ENCODE measurements around the gene SHPK.

SHPK gene

DNA sequence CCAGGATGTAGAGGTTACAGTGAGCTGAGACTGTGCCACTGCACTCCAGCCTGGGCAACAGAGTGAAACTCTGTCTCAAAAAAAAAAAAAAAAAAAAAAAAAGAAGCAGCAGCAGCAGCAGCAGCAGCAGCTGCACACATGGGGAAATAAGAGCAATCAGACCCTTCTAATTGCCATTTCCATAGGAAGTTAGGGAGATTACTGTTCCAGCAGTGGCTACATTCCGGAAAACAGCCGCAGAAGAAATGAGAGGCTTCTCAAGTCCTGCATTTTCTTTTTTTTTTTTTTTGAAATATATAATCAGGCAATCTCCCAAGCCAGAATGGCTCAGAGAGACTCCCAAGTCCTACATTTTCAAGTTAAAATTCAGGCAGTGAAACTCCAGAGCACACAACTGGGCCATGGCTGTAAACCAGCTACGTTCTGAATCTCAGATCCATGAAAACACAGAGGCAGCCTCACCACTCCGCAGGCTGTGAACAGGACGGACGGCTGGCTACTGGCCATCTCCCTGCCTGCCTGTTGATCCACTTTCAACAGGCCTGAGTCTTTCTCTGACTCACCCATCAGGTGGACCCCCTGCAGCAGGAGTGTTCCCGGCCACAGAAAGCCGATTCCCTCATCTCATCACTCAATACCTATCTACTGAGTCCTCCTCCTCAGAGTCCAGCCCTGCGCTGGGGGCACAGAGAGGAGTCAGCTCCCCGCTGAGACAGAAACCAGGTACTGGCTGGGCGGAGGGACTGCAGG, 41.8 kb downstream of the SHPK start:
- peak; percentile 80 for ATAC-seq
- TF ChIP-seq, protein P1, sequence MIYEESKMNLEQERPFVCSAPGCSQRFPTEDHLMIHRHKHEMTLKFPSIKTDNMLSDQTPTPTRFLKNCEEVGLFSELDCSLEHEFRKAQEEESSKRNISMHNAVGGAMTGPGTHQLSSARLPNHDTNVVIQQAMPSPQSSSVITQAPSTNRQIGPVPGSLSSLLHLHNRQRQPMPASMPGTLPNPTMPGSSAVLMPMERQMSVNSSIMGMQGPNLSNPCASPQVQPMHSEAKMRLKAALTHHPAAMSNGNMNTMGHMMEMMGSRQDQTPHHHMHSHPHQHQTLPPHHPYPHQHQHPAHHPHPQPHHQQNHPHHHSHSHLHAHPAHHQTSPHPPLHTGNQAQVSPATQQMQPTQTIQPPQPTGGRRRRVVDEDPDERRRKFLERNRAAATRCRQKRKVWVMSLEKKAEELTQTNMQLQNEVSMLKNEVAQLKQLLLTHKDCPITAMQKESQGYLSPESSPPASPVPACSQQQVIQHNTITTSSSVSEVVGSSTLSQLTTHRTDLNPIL (CRISPR knock-in tag; IDR thresholded peaks at IDR 0.05; ENCODE audit: low read depth), result no peak
- TF ChIP-seq, protein P2, sequence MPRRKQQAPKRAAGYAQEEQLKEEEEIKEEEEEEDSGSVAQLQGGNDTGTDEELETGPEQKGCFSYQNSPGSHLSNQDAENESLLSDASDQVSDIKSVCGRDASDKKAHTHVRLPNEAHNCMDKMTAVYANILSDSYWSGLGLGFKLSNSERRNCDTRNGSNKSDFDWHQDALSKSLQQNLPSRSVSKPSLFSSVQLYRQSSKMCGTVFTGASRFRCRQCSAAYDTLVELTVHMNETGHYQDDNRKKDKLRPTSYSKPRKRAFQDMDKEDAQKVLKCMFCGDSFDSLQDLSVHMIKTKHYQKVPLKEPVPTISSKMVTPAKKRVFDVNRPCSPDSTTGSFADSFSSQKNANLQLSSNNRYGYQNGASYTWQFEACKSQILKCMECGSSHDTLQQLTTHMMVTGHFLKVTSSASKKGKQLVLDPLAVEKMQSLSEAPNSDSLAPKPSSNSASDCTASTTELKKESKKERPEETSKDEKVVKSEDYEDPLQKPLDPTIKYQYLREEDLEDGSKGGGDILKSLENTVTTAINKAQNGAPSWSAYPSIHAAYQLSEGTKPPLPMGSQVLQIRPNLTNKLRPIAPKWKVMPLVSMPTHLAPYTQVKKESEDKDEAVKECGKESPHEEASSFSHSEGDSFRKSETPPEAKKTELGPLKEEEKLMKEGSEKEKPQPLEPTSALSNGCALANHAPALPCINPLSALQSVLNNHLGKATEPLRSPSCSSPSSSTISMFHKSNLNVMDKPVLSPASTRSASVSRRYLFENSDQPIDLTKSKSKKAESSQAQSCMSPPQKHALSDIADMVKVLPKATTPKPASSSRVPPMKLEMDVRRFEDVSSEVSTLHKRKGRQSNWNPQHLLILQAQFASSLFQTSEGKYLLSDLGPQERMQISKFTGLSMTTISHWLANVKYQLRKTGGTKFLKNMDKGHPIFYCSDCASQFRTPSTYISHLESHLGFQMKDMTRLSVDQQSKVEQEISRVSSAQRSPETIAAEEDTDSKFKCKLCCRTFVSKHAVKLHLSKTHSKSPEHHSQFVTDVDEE (CRISPR knock-in tag; IDR thresholded peaks at IDR 0.05), result no peak
- no peak for TF ChIP-seq GLIS3 (CRISPR knock-in tag; IDR thresholded peaks at IDR 0.05)
- TF ChIP-seq, protein P3, sequence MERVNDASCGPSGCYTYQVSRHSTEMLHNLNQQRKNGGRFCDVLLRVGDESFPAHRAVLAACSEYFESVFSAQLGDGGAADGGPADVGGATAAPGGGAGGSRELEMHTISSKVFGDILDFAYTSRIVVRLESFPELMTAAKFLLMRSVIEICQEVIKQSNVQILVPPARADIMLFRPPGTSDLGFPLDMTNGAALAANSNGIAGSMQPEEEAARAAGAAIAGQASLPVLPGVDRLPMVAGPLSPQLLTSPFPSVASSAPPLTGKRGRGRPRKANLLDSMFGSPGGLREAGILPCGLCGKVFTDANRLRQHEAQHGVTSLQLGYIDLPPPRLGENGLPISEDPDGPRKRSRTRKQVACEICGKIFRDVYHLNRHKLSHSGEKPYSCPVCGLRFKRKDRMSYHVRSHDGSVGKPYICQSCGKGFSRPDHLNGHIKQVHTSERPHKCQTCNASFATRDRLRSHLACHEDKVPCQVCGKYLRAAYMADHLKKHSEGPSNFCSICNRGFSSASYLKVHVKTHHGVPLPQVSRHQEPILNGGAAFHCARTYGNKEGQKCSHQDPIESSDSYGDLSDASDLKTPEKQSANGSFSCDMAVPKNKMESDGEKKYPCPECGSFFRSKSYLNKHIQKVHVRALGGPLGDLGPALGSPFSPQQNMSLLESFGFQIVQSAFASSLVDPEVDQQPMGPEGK (CRISPR knock-in tag; IDR thresholded peaks at IDR 0.05; ENCODE audit: borderline replicate concordance), result no peak
- TF ChIP-seq, protein P4, sequence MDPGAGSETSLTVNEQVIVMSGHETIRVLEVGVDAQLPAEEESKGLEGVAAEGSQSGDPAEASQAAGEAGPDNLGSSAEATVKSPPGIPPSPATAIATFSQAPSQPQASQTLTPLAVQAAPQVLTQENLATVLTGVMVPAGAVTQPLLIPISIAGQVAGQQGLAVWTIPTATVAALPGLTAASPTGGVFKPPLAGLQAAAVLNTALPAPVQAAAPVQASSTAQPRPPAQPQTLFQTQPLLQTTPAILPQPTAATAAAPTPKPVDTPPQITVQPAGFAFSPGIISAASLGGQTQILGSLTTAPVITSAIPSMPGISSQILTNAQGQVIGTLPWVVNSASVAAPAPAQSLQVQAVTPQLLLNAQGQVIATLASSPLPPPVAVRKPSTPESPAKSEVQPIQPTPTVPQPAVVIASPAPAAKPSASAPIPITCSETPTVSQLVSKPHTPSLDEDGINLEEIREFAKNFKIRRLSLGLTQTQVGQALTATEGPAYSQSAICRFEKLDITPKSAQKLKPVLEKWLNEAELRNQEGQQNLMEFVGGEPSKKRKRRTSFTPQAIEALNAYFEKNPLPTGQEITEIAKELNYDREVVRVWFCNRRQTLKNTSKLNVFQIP (CRISPR knock-in tag; IDR thresholded peaks at IDR 0.05; ENCODE audit: borderline replicate concordance, low read depth), result no peak
- TF ChIP-seq ZNF8 (CRISPR knock-in tag; IDR thresholded peaks at IDR 0.05), result no peak
- TF ChIP-seq ZC3H10 (CRISPR knock-in tag; IDR thresholded peaks at IDR 0.05), result no peak
- TF ChIP-seq OSR1 (CRISPR knock-in tag; IDR thresholded peaks at IDR 0.05), result no peak
- TF ChIP-seq PPARA (CRISPR knock-in tag; IDR thresholded peaks at IDR 0.05; ENCODE audit: borderline replicate concordance), result no peak
- no peak for TF ChIP-seq ISL1 (CRISPR knock-in tag; IDR thresholded peaks at IDR 0.05)
- TF ChIP-seq BACH2 (CRISPR knock-in tag; IDR thresholded peaks at IDR 0.05; ENCODE audit: borderline replicate concordance), result no peak
- no peak for TF ChIP-seq SNAI2 (CRISPR knock-in tag; IDR thresholded peaks at IDR 0.05)
- TF ChIP-seq ZNF565 (CRISPR knock-in tag; conservative IDR thresholded peaks at IDR 0.05; ENCODE audit: low read depth), result no peak
- TF ChIP-seq RARB (CRISPR knock-in tag; IDR thresholded peaks at IDR 0.05), result no peak
- no peak for TF ChIP-seq ZFP30 (CRISPR knock-in tag; IDR thresholded peaks at IDR 0.05)
- TF ChIP-seq ESRRG (CRISPR knock-in tag; IDR thresholded peaks at IDR 0.05), result no peak
- TF ChIP-seq TCF4 (CRISPR knock-in tag; IDR thresholded peaks at IDR 0.05; ENCODE audit: borderline replicate concordance), result no peak
- TF ChIP-seq, protein P5, sequence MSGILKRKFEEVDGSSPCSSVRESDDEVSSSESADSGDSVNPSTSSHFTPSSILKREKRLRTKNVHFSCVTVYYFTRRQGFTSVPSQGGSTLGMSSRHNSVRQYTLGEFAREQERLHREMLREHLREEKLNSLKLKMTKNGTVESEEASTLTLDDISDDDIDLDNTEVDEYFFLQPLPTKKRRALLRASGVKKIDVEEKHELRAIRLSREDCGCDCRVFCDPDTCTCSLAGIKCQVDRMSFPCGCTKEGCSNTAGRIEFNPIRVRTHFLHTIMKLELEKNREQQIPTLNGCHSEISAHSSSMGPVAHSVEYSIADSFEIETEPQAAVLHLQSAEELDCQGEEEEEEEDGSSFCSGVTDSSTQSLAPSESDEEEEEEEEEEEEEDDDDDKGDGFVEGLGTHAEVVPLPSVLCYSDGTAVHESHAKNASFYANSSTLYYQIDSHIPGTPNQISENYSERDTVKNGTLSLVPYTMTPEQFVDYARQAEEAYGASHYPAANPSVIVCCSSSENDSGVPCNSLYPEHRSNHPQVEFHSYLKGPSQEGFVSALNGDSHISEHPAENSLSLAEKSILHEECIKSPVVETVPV (CRISPR knock-in tag; IDR thresholded peaks at IDR 0.05), result no peak

DNA sequence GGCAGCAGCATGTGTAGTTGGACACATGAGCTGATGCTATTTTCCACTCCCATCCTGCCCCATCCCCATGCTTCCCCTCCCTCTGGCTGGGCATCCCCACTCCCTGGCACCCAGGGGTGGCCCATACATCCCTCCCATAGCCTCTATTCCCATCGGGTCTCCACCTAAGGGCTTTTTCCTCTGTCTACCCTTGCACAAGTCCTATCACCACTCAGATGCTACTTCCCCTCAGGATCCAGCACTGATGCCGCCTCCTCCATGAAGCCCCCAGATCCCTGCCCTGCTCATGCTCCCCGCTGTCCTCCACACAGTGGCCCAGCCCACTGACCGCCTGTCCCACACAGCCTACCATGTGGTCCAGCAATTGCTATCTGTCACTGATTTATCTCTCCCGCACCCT, 42.7 kb downstream of the SHPK start:
- no peak for ATAC-seq
- TF ChIP-seq, protein P4 (CRISPR knock-in tag; IDR thresholded peaks at IDR 0.05; ENCODE audit: borderline replicate concordance, low read depth), result no peak
- TF ChIP-seq GLIS3 (CRISPR knock-in tag; IDR thresholded peaks at IDR 0.05) (no peak), ZNF70 (CRISPR knock-in tag; IDR thresholded peaks at IDR 0.05) (no peak), CSDC2 (CRISPR knock-in tag; IDR thresholded peaks at IDR 0.05) (no peak), ZFP3 (CRISPR knock-in tag; IDR thresholded peaks at IDR 0.05) (no peak), OSR1 (CRISPR knock-in tag; IDR thresholded peaks at IDR 0.05) (no peak), TOX (CRISPR knock-in tag; IDR thresholded peaks at IDR 0.05; ENCODE audit: borderline replicate concordance) (no peak), ZNF565 (CRISPR knock-in tag; conservative IDR thresholded peaks at IDR 0.05; ENCODE audit: low read depth) (no peak), BACH2 (CRISPR knock-in tag; IDR thresholded peaks at IDR 0.05; ENCODE audit: borderline replicate concordance) (no peak), ZFP30 (CRISPR knock-in tag; IDR thresholded peaks at IDR 0.05) (no peak), ZC3H10 (CRISPR knock-in tag; IDR thresholded peaks at IDR 0.05) (no peak), TCF4 (CRISPR knock-in tag; IDR thresholded peaks at IDR 0.05; ENCODE audit: borderline replicate concordance) (no peak), SNAI2 (CRISPR knock-in tag; IDR thresholded peaks at IDR 0.05) (no peak)
- TF ChIP-seq, protein P3 (CRISPR knock-in tag; IDR thresholded peaks at IDR 0.05; ENCODE audit: borderline replicate concordance), result no peak
- TF ChIP-seq, protein P5 (CRISPR knock-in tag; IDR thresholded peaks at IDR 0.05), result no peak
- TF ChIP-seq, protein P1 (CRISPR knock-in tag; IDR thresholded peaks at IDR 0.05; ENCODE audit: low read depth), result no peak

Data from SK-N-SH treated with all-trans-retinoic acid at 6 μM for 48 hours (cell line).